CD4-positive, alpha-beta memory T cell (primary cell): ENCODE data around the gene EDARADD. TPM values are rescaled to one million over a fixed set of nuclear protein-coding genes. Genes with fewer than 3 reads are reported as not detected.
A peak's percentile ranks its signal among the peaks of the same experiment; 100 is the strongest.

Experiments
- CTCF ChIA-PET: fragments of 350-600 bp; sonication (Branson Sonifier 250); formaldehyde crosslinking; loops from one replicate; lab custom pipeline; 2021; ENCODE audit warnings: inconsistent platforms; ENCODE audit not compliant: partially characterized antibody; lab: Charles Lee
- POLR2A ChIA-PET: fragments of 350-600 bp; sonication (Branson Sonifier 250); formaldehyde crosslinking; loops from one replicate; lab custom pipeline; 2021; ENCODE audit not compliant: partially characterized antibody; lab: Charles Lee
- DNase-seq, 5 donors: peaks; one replicate each; pipeline versions ENCODE4 v3.0.0 to v3.0.0-alpha.2; 2020 to 2022; ENCODE audit warnings: mixed read lengths in 1 of 5
- H3K27ac ChIP-seq: one replicate; pipeline ENCODE4 v1.7.0; 2013; ENCODE audit warnings: low read depth, low read length
- H3K27me3 ChIP-seq: 2 replicates; pipeline ENCODE4 v1.7.0; 2013; ENCODE audit warnings: mild to moderate bottlenecking, low read length, moderate library complexity; ENCODE audit not compliant: insufficient read depth
- H3K36me3 ChIP-seq: 2 replicates; pipeline ENCODE4 v1.7.0; 2013; ENCODE audit warnings: mild to moderate bottlenecking, low read length, moderate library complexity; ENCODE audit not compliant: insufficient read depth
- H3K4me1 ChIP-seq: 2 replicates; pipeline ENCODE4 v1.7.0; 2013; ENCODE audit warnings: mild to moderate bottlenecking, low read length, moderate library complexity; ENCODE audit not compliant: insufficient read depth
- H3K4me3 ChIP-seq, 2 donors: one replicate each; pipeline ENCODE4 v1.7.0; 2013; ENCODE audit warnings: low read length in 2 of 2, mild to moderate bottlenecking in 1 of 2
- H3K9me3 ChIP-seq, 2 donors: one replicate each; pipeline ENCODE4 v1.7.0; 2013; ENCODE audit warnings: low read length in 2 of 2, control low read depth in 1 of 2; ENCODE audit not compliant: control insufficient read depth in 1 of 2
- H3K27ac Mint-ChIP-seq, 7 donors: one replicate each; pipeline ENCODE4 v1.8.0; 2020 to 2021; ENCODE audit warnings: mixed read lengths in 7 of 7, mild to moderate bottlenecking in 6 of 7, inconsistent platforms in 3 of 7, moderate library complexity in 3 of 7
- H3K27me3 Mint-ChIP-seq, 2 donors: one replicate each; pipeline ENCODE4 v1.8.0; 2020 to 2021; ENCODE audit warnings: mixed read lengths in 2 of 2
- H3K36me3 Mint-ChIP-seq, 2 donors: one replicate each; pipeline ENCODE4 v1.8.0; 2020 to 2021; ENCODE audit warnings: mixed read lengths in 2 of 2, inconsistent platforms in 1 of 2, mild to moderate bottlenecking in 1 of 2
- H3K4me1 Mint-ChIP-seq, 4 donors: one replicate each; pipeline ENCODE4 v1.8.0; 2020 to 2021; ENCODE audit warnings: mixed read lengths in 4 of 4, mild to moderate bottlenecking in 1 of 4
- H3K4me3 Mint-ChIP-seq, 8 donors: one replicate each; pipeline ENCODE4 v1.8.0; 2020 to 2021; ENCODE audit warnings: mixed read lengths in 8 of 8, mild to moderate bottlenecking in 7 of 8, moderate library complexity in 6 of 8, inconsistent platforms in 3 of 8
- H3K9me3 Mint-ChIP-seq, 8 donors: one replicate each; pipeline ENCODE4 v1.8.0; 2020 to 2021; ENCODE audit warnings: mixed read lengths in 8 of 8, mild to moderate bottlenecking in 5 of 8, inconsistent platforms in 3 of 8, moderate library complexity in 1 of 8
- intact Hi-C: fragments of 100-400 bp; cut with micrococcal nuclease; formaldehyde crosslinking; loops from one replicate; pipeline ENCODE4 v1.15.1; 2023
- polyA plus RNA-seq, 2 donors: library from polyadenylated mRNA; unstranded; fragments of 300-500 nt; fragmentation: Illumina TruSeq; gene quantifications; one replicate each; pipeline ENCODE4 v1.2.3, GENCODE V29; 2021
- total RNA-seq, 2 experiments: library from RNA; stranded (reverse); gene quantifications; one replicate each; pipeline ENCODE4 v1.2.3, GENCODE V29; 2021

The EDARADD gene
- total and polyA plus RNA-seq, 4 experiments from 2014 or later, result 4.7 to 8.5 (median 7.9) TPM

GRCh38 chr1:236417336-236417735 is 23.2 kb downstream of the EDARADD start:
- Mint-ChIP-seq H3K27ac (peak overlapping the region; percentile 39 to 94 (median 80)), H3K9me3 (no peaks in the 10 kb centered on the region), H3K4me3 (peak overlapping the region in 3 of 8 donors; percentile 12 to 38 (median 35)), H3K4me1 (peaks cover 18 to 31% (median 25%) of the 10 kb centered on the region in 4 donors), H3K27me3 (no peaks in the 10 kb centered on the region), H3K36me3 (peaks cover 2 to 13% of the 10 kb centered on the region in 2 donors)
- Histone ChIP-seq H3K27ac (peak overlapping the region; percentile 83), H3K4me1 (peaks cover 25% of the 10 kb centered on the region), H3K9me3 (no peaks in the 10 kb centered on the region), H3K4me3 (no peak overlapping the region), H3K36me3 (no peaks in the 10 kb centered on the region), H3K27me3 (no peaks in the 10 kb centered on the region)
- ChIA-PET CTCF (interaction anchor here (0.6 kb wide), 1 partner anchor 244 kb away, joined by 3 read pairs; no protein-coding TSS in a partner anchor), POLR2A (interaction anchor here (1.1 to 3.9 kb wide), 3 partner anchors 22 to 136 kb away, joined by 4 to 46 read pairs (median 15); partner anchors contain the start of genes EDARADD and ERO1B)
- intact Hi-C loops, result loop anchor here (5.0 to 10.0 kb wide), 3 partner anchors 135 to 377 kb away; partner anchors contain the start of genes ERO1B, HEATR1 and MTR
- peak in 4 of 5 donors; percentile 10 to 29 (median 22) for DNase-seq

- Mint-ChIP-seq H3K4me3 (no peak overlapping the region), H3K36me3 (peaks cover 2 to 15% of the 10 kb centered on the region in 2 donors), H3K27ac (peak overlapping the region in 3 of 7 donors; percentile 48 to 87 (median 75)), H3K4me1 (peaks cover 15 to 36% (median 24%) of the 10 kb centered on the region in 4 donors), H3K27me3 (no peaks in the 10 kb centered on the region), H3K9me3 (no peaks in the 10 kb centered on the region)
- H3K4me1 ChIP-seq, result peaks cover 25% of the 10 kb centered on the region
- no peak overlapping the region for H3K4me3 ChIP-seq
- ChIA-PET POLR2A (no interaction called here), CTCF (interaction anchor here (1.2 to 1.6 kb wide), 3 partner anchors 14 to 72 kb away, joined by 3 to 4 read pairs (median 3); no protein-coding TSS in a partner anchor)
- no peaks in the 10 kb centered on the region for H3K36me3 ChIP-seq
- no peaks in the 10 kb centered on the region for H3K9me3 ChIP-seq
- DNase-seq, result no peak
- intact Hi-C loops, result loop anchor here (5.0 to 10.0 kb wide), 3 partner anchors 137 to 375 kb away; partner anchors contain the start of genes ERO1B, HEATR1 and MTR
- no peak overlapping the region for H3K27ac ChIP-seq
- H3K27me3 ChIP-seq, result no peaks in the 10 kb centered on the region
Measured at GRCh38 chr1:236419502-236419901, 25.4 kb downstream of the EDARADD start.

- no peaks in the 10 kb centered on the region for H3K27me3 Mint-ChIP-seq
- POLR2A ChIA-PET, result no interaction called here
- H3K27ac ChIP-seq, result no peak overlapping the region
- DNase-seq, result no peak
- no peak overlapping the region for H3K4me3 ChIP-seq
- H3K27me3 ChIP-seq, result no peaks in the 10 kb centered on the region
- peaks cover 2 to 13% of the 10 kb centered on the region in 2 donors for H3K36me3 Mint-ChIP-seq
- no peaks in the 10 kb centered on the region for H3K36me3 ChIP-seq
- no peaks in the 10 kb centered on the region for H3K9me3 ChIP-seq
- peaks cover 12 to 38% (median 25%) of the 10 kb centered on the region in 4 donors for H3K4me1 Mint-ChIP-seq
- H3K27ac Mint-ChIP-seq, result peak overlapping the region in 2 of 7 donors; percentile 32 to 67
- H3K9me3 Mint-ChIP-seq, result no peaks in the 10 kb centered on the region
- intact Hi-C loops, result no loop called here
- H3K4me3 Mint-ChIP-seq, result no peak overlapping the region
- CTCF ChIA-PET, result no interaction called here
- peaks cover 25% of the 10 kb centered on the region for H3K4me1 ChIP-seq
Measured at GRCh38 chr1:236421022-236421421, 26.9 kb downstream of the EDARADD start.

GRCh38 chr1:236421850-236422516 is 27.9 kb downstream of the EDARADD start:
- H3K4me3 ChIP-seq, result no peak overlapping the region
- no peaks in the 10 kb centered on the region for H3K9me3 Mint-ChIP-seq
- no peak overlapping the region for H3K4me3 Mint-ChIP-seq
- peak overlapping the region in 3 of 7 donors; percentile 23 to 57 (median 54) for H3K27ac Mint-ChIP-seq
- ChIA-PET CTCF (interaction anchor here (1.3 kb wide), 1 partner anchor 29 kb away, joined by 3 read pairs; no protein-coding TSS in a partner anchor), POLR2A (no interaction called here)
- H3K4me1 ChIP-seq, result peaks cover 17% of the 10 kb centered on the region
- H3K36me3 Mint-ChIP-seq, result peaks cover 2 to 11% of the 10 kb centered on the region in 2 donors
- no peak for DNase-seq
- H3K36me3 ChIP-seq, result no peaks in the 10 kb centered on the region
- H3K27me3 ChIP-seq, result no peaks in the 10 kb centered on the region
- intact Hi-C loops, result no loop called here
- H3K9me3 ChIP-seq, result no peaks in the 10 kb centered on the region
- no peaks in the 10 kb centered on the region for H3K27me3 Mint-ChIP-seq
- peaks cover 7 to 31% (median 19%) of the 10 kb centered on the region in 4 donors for H3K4me1 Mint-ChIP-seq
- no peak overlapping the region for H3K27ac ChIP-seq

- H3K4me1 Mint-ChIP-seq, result peaks cover 4 to 26% (median 15%) of the 10 kb centered on the region in 4 donors
- H3K27ac ChIP-seq, result no peak overlapping the region
- peaks cover 2 to 11% of the 10 kb centered on the region in 2 donors for H3K36me3 Mint-ChIP-seq
- no peaks in the 10 kb centered on the region for H3K27me3 ChIP-seq
- no peak overlapping the region for H3K27ac Mint-ChIP-seq
- H3K9me3 ChIP-seq, result no peaks in the 10 kb centered on the region
- no peak overlapping the region for H3K4me3 Mint-ChIP-seq
- no peak overlapping the region for H3K4me3 ChIP-seq
- peaks cover 11% of the 10 kb centered on the region for H3K4me1 ChIP-seq
- no peaks in the 10 kb centered on the region for H3K9me3 Mint-ChIP-seq
- H3K27me3 Mint-ChIP-seq, result no peaks in the 10 kb centered on the region
- H3K36me3 ChIP-seq, result no peaks in the 10 kb centered on the region
- ChIA-PET CTCF (interaction anchor here (1.3 kb wide), 1 partner anchor 29 kb away, joined by 3 read pairs; no protein-coding TSS in a partner anchor), POLR2A (no interaction called here)
- intact Hi-C loops, result no loop called here
- DNase-seq, result no peak
Measured at GRCh38 chr1:236422517-236422876, 28.4 kb downstream of the EDARADD start.

- Mint-ChIP-seq H3K27me3 (no peaks in the 10 kb centered on the region), H3K27ac (peak overlapping the region in 3 of 7 donors; percentile 17 to 47 (median 37)), H3K36me3 (peaks cover 8 to 10% of the 10 kb centered on the region in 2 donors), H3K4me3 (no peak overlapping the region), H3K9me3 (peaks cover 0 to 2% (median 0%) of the 10 kb centered on the region in 8 donors), H3K4me1 (peaks cover 3 to 21% (median 12%) of the 10 kb centered on the region in 4 donors)
- DNase-seq, result peak in 4 of 5 donors; percentile 6 to 55 (median 16)
- Histone ChIP-seq H3K9me3 (no peaks in the 10 kb centered on the region), H3K27me3 (no peaks in the 10 kb centered on the region), H3K27ac (no peak overlapping the region), H3K4me3 (no peak overlapping the region), H3K4me1 (peaks cover 11% of the 10 kb centered on the region), H3K36me3 (no peaks in the 10 kb centered on the region)
- intact Hi-C loops, result no loop called here
- ChIA-PET POLR2A (no interaction called here), CTCF (no interaction called here)
Measured at GRCh38 chr1:236425031-236425663, 31.1 kb downstream of the EDARADD start.

- peaks cover 3 to 21% (median 11%) of the 10 kb centered on the region in 4 donors for H3K4me1 Mint-ChIP-seq
- no peaks in the 10 kb centered on the region for H3K9me3 ChIP-seq
- peaks cover 11% of the 10 kb centered on the region for H3K4me1 ChIP-seq
- intact Hi-C loops, result no loop called here
- peak overlapping the region in 2 of 7 donors; percentile 36 to 74 for H3K27ac Mint-ChIP-seq
- no peak overlapping the region for H3K4me3 Mint-ChIP-seq
- CTCF ChIA-PET, result no interaction called here
- H3K9me3 Mint-ChIP-seq, result peaks cover 0 to 2% (median 0%) of the 10 kb centered on the region in 8 donors
- no peak overlapping the region for H3K27ac ChIP-seq
- no peaks in the 10 kb centered on the region for H3K27me3 Mint-ChIP-seq
- no peak overlapping the region for H3K4me3 ChIP-seq
- peaks cover 6 to 9% of the 10 kb centered on the region in 2 donors for H3K36me3 Mint-ChIP-seq
- no peak for DNase-seq
- POLR2A ChIA-PET, result no interaction called here
- H3K27me3 ChIP-seq, result no peaks in the 10 kb centered on the region
- no peaks in the 10 kb centered on the region for H3K36me3 ChIP-seq
Measured at GRCh38 chr1:236426215-236426614, 32.1 kb downstream of the EDARADD start.
